Frontal cortex (tissue), 4 donors: Measurements from ENCODE around the gene ACBD4. TPM values are rescaled to one million over a fixed set of nuclear protein-coding genes. Genes with fewer than 3 reads are reported as not detected.

ENCODE experiments used
- DNase-seq, 2 donors: peaks; one replicate each; pipeline ENCODE4 v3.0.0; 2012; ENCODE audit warnings: low spot score in 2 of 2
- FAIRE-seq: peaks from 2 replicates; lab custom pipeline; 2012; peaks lifted over from hg19 to GRCh38; lab: Jason Lieb, UNC
- small RNA-seq: library from RNA; depleted of rRNA; stranded (forward); fragments of <200 nt; gene quantifications from one replicate; pipeline ENCODE3, GENCODE V24; 2014
- total RNA-seq: library from RNA; depleted of rRNA; stranded (reverse); fragments of >200 nt; gene quantifications from one replicate; pipeline ENCODE4 v1.2.3, GENCODE V29; 2014
- donor health status: control.
- donor health status: control.
- donor health status: control.

The ACBD4 gene
- total RNA-seq, 1 donor from 2014 or later, result 2.4 TPM

GRCh38 chr17:45172541-45173286 lies 37.2 kb downstream of the ACBD4 start:
- FAIRE-seq (no peak), DNase-seq (peak; percentile 75 to 78)

- DNase-seq (no peak), FAIRE-seq (no peak)
These were observed 40.2 kb downstream of the ACBD4 start for GRCh38 chr17:45175759-45176115.

- FAIRE-seq, result no peak
- no peak for DNase-seq
These were observed 42.1 kb downstream of the ACBD4 start for GRCh38 chr17:45177563-45177962.

GRCh38 chr17:45184144-45184543 lies 48.7 kb downstream of the ACBD4 start:
- FAIRE-seq, result no peak

GRCh38 chr17:45186801-45187354 lies 51.4 kb downstream of the ACBD4 start:
- FAIRE-seq (no peak), DNase-seq (no peak)

More at GRCh38 chr17:45184144-45184543, 48.7 kb downstream of the ACBD4 start:
- DNase-seq, result no peak

GRCh38 chr17:45189009-45189408 lies 53.5 kb downstream of the ACBD4 start:
- DNase-seq (no peak), FAIRE-seq (no peak)

GRCh38 chr17:45190503-45191255 lies 55.2 kb downstream of the ACBD4 start:
- no peak for FAIRE-seq

More at GRCh38 chr17:45190503-45191255, 55.2 kb downstream of the ACBD4 start:
- no peak for DNase-seq

Small RNAs within 50 kb of the gene (small RNA-seq; reads per million reads assigned to genes)
- gene MIR6784, result not detected

Other genes starting within 250 kb of the ACBD4 start
- gene EFTUD2, start 236.2 kb upstream of the ACBD4 start, total RNA-seq, result 111 TPM
- gene GFAP, start 220.2 kb upstream of the ACBD4 start, total RNA-seq, result 155 TPM
- gene KIF18B, start 187.9 kb upstream of the ACBD4 start, total RNA-seq, result 0.41 TPM
- 1.2 TPM for gene C1QL1, start 167.4 kb upstream of the ACBD4 start, total RNA-seq
- gene DCAKD, start 84.1 kb upstream of the ACBD4 start, total RNA-seq, result 48.5 TPM
- 29.3 TPM for gene NMT1, start 74.4 kb upstream of the ACBD4 start, total RNA-seq
- gene PLCD3, start 3.2 kb upstream of the ACBD4 start, total RNA-seq, result 0.82 TPM
- gene HEXIM1, start 12.8 kb downstream of the ACBD4 start, total RNA-seq, result 8.6 TPM
- 8.2 TPM for gene HEXIM2, start 26.2 kb downstream of the ACBD4 start, total RNA-seq
- gene FMNL1, start 86.2 kb downstream of the ACBD4 start, total RNA-seq, result 4.1 TPM
- not detected for gene SPATA32, start 126.4 kb downstream of the ACBD4 start, total RNA-seq
- gene MAP3K14, start 181.3 kb downstream of the ACBD4 start, total RNA-seq, result 0.82 TPM